Chondrocyte (in vitro differentiated cells): ENCODE results near the gene UGT2A3. TPM values are rescaled to one million over a fixed set of nuclear protein-coding genes. Genes with fewer than 3 reads are reported as not detected.

Source experiments
- DNase-seq: peaks from one replicate; pipeline ENCODE4 v3.0.0; 2021; ENCODE audit warnings: mixed read lengths, low spot score
- H3K27ac Mint-ChIP-seq: one replicate; pipeline ENCODE4 v1.8.0; 2021; ENCODE audit warnings: mild to moderate bottlenecking, moderate library complexity, mixed read lengths; ENCODE audit not compliant: unreplicated experiment
- H3K27me3 Mint-ChIP-seq: 2 replicates; pipeline ENCODE4 v1.8.0; 2021; ENCODE audit warnings: low read depth, mixed read lengths
- H3K36me3 Mint-ChIP-seq: 2 replicates; pipeline ENCODE4 v1.8.0; 2021; ENCODE audit warnings: low read depth, mixed read lengths
- H3K4me1 Mint-ChIP-seq: 2 replicates; pipeline ENCODE4 v1.8.0; 2021; ENCODE audit warnings: low read depth, mild to moderate bottlenecking, mixed read lengths
- H3K4me3 Mint-ChIP-seq: one replicate; pipeline ENCODE4 v1.8.0; 2021; ENCODE audit warnings: mild to moderate bottlenecking, moderate library complexity, mixed read lengths; ENCODE audit not compliant: unreplicated experiment
- H3K9me3 Mint-ChIP-seq: 2 replicates; pipeline ENCODE4 v1.8.0; 2021; ENCODE audit warnings: low read depth, mixed read lengths
- long read RNA-seq: library from polyadenylated mRNA; stranded (forward); transcript quantifications from one replicate; pipeline ENCODE4 v2.0.0, GENCODE V29; 2021
- total RNA-seq: library from RNA; stranded (reverse); gene quantifications from 3 replicates; pipeline ENCODE4 v1.2.1, GENCODE V29; 2021
- TF ChIP-seq, protein P1 (sequence below): fragments of 200-600 bp; sonication (generic); IDR thresholded peaks from 2 replicates; pipeline ENCODE4 v1.5.0; 2021; ENCODE audit warnings: antibody characterized with exemption, mild to moderate bottlenecking, moderate library complexity

The UGT2A3 gene
- not detected in 3 replicates for total RNA-seq
- long read RNA-seq, result 0 reads

DNA sequence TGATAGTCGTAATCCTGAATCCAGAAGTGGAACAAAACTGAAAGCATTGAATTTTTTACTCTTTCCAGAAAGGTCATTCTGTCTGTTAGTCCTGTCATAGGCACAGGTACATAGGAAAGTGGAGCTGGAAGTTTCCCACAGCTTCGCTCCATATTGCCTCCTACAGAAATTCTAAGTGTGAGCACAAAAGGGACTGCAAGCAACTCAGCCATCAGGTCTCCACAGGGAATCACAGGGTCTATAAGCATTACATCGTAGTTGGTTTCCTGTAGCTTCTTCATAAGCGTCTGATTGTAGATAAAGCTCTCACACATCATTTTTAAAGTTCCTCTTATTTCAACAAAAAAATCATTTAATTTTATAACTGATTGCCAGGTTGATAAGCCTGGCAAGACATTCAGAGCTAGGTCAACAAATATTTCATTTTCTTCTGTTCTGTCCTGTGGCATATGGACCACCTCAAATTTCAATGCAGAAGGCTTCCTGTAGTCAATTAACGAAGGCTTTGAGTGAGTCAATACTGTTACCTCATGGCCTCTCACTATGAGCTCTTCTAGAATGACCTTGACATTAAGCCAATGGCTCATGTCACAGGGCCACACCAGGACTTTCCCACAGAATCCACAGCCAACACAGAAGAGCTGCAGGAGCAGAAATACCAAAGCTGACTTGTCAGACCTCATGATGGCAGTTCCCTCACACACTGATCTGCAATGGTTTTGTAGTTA lies at the start of gene UGT2A3:
TSS of gene UGT2A3 (minus strand) at position 727 of the 728 bp plus-strand sequence. CDS start at position 683, 44 bp downstream.
- Mint-ChIP-seq H3K9me3 (no peaks in the 10 kb centered on the region), H3K4me3 (no peak within 1 kb of the TSS), H3K27me3 (no peaks in the 10 kb centered on the region), H3K27ac (peak within 1 kb of the TSS; percentile 25), H3K4me1 (peaks cover 3% of the 10 kb centered on the region), H3K36me3 (no peaks in the 10 kb centered on the region)
- TF ChIP-seq, protein P1, sequence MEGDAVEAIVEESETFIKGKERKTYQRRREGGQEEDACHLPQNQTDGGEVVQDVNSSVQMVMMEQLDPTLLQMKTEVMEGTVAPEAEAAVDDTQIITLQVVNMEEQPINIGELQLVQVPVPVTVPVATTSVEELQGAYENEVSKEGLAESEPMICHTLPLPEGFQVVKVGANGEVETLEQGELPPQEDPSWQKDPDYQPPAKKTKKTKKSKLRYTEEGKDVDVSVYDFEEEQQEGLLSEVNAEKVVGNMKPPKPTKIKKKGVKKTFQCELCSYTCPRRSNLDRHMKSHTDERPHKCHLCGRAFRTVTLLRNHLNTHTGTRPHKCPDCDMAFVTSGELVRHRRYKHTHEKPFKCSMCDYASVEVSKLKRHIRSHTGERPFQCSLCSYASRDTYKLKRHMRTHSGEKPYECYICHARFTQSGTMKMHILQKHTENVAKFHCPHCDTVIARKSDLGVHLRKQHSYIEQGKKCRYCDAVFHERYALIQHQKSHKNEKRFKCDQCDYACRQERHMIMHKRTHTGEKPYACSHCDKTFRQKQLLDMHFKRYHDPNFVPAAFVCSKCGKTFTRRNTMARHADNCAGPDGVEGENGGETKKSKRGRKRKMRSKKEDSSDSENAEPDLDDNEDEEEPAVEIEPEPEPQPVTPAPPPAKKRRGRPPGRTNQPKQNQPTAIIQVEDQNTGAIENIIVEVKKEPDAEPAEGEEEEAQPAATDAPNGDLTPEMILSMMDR, result no peak
- DNase-seq, result no peak

DNA sequence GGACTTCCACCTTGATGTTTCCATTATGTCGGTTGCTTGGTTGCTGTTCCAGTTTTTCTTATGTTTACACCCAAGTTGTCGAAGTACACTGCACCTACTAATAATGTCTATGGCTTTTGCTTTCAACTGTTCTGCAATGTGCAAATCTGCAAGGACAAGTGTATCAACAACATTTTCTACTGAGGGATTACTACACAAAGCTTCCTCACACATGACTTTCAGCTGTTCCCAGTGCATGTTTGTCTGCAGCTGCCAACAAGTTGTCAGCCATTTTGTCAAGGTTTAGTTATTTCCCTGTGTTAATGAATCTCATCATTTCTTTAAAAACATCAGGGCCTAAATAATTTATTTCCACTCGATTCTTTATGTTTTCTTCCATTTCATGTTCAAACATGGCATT lies 45.4 kb upstream of the UGT2A3 start:
- Mint-ChIP-seq H3K36me3 (no peaks in the 10 kb centered on the region), H3K27me3 (no peaks in the 10 kb centered on the region), H3K27ac (no peak overlapping the region), H3K4me1 (no peaks in the 10 kb centered on the region), H3K4me3 (no peak overlapping the region), H3K9me3 (no peaks in the 10 kb centered on the region)
- TF ChIP-seq, protein P1, result no peak
- no peak for DNase-seq

DNA sequence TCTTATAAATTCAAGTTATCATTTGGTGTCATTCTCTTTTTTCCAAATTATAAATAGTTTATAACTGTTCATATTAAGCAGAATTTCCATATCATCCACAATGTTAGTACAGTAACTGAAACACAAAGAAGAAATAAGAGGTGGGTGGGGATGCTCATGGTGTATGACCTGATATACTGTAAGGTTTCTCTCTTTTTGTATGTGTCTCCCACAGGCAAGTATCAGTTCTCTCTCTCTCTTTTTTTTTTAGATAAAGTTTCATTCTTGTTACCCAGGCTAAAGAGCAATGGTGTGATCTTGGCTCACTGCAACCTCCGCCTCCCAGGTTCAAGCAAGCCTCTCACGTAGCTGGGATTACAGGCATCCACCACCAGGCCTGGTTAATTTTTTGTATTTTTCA lies 43.7 kb upstream of the UGT2A3 start:
- H3K27ac Mint-ChIP-seq, result no peak overlapping the region
- H3K4me1 Mint-ChIP-seq, result no peaks in the 10 kb centered on the region
- TF ChIP-seq, protein P1, result no peak
- H3K27me3 Mint-ChIP-seq, result no peaks in the 10 kb centered on the region
- no peaks in the 10 kb centered on the region for H3K36me3 Mint-ChIP-seq
- DNase-seq, result no peak
- no peak overlapping the region for H3K4me3 Mint-ChIP-seq
- H3K9me3 Mint-ChIP-seq, result peaks cover 3% of the 10 kb centered on the region

DNA sequence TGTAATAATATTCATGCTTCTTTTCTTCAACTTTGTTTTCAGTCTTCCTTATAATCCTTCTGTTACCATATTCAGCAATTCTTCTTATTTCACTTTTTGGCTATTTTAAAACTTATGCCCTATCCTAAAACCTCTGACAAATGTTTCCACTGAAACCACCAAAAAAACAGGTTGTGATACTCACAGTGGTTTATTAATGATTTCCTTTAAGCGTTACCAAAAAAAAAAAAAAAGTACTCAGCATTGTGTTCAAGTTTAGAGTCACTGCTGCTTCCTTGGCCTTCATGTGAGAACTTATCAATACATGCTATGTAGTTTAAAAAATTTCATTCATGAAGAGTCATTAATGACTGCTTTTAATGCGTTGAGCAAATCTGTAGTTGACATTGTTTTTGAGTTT lies 35.4 kb upstream of the UGT2A3 start:
- Mint-ChIP-seq H3K9me3 (peaks cover 11% of the 10 kb centered on the region), H3K27ac (no peak overlapping the region), H3K4me3 (no peak overlapping the region), H3K36me3 (no peaks in the 10 kb centered on the region), H3K27me3 (peaks cover 5% of the 10 kb centered on the region), H3K4me1 (no peaks in the 10 kb centered on the region)
- TF ChIP-seq, protein P1, result no peak
- no peak for DNase-seq

DNA sequence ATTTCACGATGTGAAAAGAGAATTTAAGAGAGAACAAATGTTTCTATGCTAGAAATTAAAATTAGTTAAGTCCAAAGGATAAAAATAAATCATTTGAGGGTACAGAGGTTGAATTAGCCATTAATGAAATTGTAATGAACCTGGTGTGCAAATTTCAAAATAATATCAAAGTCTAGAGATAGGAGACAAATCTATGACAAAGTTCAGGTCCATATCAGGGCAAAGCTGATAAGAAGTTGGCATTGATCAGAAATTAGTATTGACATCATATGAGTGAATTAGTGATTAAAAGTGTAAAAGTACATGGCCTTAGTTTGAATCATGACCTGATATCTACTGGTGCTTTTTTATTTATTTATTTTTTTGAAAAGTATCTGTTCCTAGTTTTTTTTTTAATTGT lies 33.8 kb upstream of the UGT2A3 start:
- Mint-ChIP-seq H3K36me3 (no peaks in the 10 kb centered on the region), H3K4me3 (no peak overlapping the region), H3K27ac (no peak overlapping the region), H3K9me3 (peaks cover 11% of the 10 kb centered on the region), H3K4me1 (no peaks in the 10 kb centered on the region), H3K27me3 (peaks cover 7% of the 10 kb centered on the region)
- DNase-seq, result no peak
- TF ChIP-seq, protein P1, result no peak
